SK-N-SH treated with all-trans-retinoic acid at 6 μM for 48 hours (cell line): ENCODE data around the gene SYAP1.

Experiments
- ATAC-seq: fragments of 200-7000 bp; cut with Tn5 transposase; 3 replicates; pipeline ENCODE4 v1.9.1; 2020; ENCODE audit warnings: mild to moderate bottlenecking, moderate library complexity
- ARNTL ChIP-seq: fragments of 450-650 bp; formaldehyde crosslinking; IDR thresholded peaks from 2 replicates; pipeline ENCODE4 v1.5.0; 2020; ENCODE audit warnings: low read depth, mild to moderate bottlenecking, moderate library complexity, borderline replicate concordance
- BACH2 ChIP-seq: fragments of 250-450 bp; sonication (Bioruptor Pico); IDR thresholded peaks from 2 replicates; pipeline ENCODE4 v1.9.0; 2021; ENCODE audit warnings: mild to moderate bottlenecking, borderline replicate concordance
- CSDC2 ChIP-seq: fragments of 250-450 bp; sonication (Bioruptor Pico); IDR thresholded peaks from 2 replicates; pipeline ENCODE4 v1.5.0; 2020; ENCODE audit warnings: mild to moderate bottlenecking, moderate library complexity
- ESRRG ChIP-seq: fragments of 250-450 bp; sonication (Bioruptor Pico); IDR thresholded peaks from 2 replicates; pipeline ENCODE4 v1.6.1; 2021; ENCODE audit warnings: mild to moderate bottlenecking
- GLIS3 ChIP-seq: fragments of 250-450 bp; sonication (Bioruptor Pico); IDR thresholded peaks from 2 replicates; pipeline ENCODE4 v1.5.0; 2020; ENCODE audit warnings: mild to moderate bottlenecking, moderate library complexity
- ISL1 ChIP-seq: fragments of 250-450 bp; sonication (Bioruptor Pico); IDR thresholded peaks from 2 replicates; pipeline ENCODE4 v2.1.2; 2022; ENCODE audit warnings: mild to moderate bottlenecking, moderate library complexity
- OSR1 ChIP-seq: fragments of 250-450 bp; sonication (Bioruptor Pico); IDR thresholded peaks from 2 replicates; pipeline ENCODE4 v1.8.0; 2022; ENCODE audit warnings: moderate library complexity, mild to moderate bottlenecking, inconsistent platforms
- PPARA ChIP-seq: fragments of 250-450 bp; sonication (Bioruptor Pico); IDR thresholded peaks from 2 replicates; pipeline ENCODE4 v1.5.0; 2020; ENCODE audit warnings: mild to moderate bottlenecking, borderline replicate concordance
- RARB ChIP-seq: fragments of 250-450 bp; sonication (Bioruptor Pico); IDR thresholded peaks from 2 replicates; pipeline ENCODE4 v1.8.0; 2021; ENCODE audit warnings: mild to moderate bottlenecking, moderate library complexity
- SNAI2 ChIP-seq: fragments of 250-450 bp; sonication (Bioruptor Pico); IDR thresholded peaks from 2 replicates; pipeline ENCODE4 v1.5.0; 2020; ENCODE audit warnings: mild to moderate bottlenecking, moderate library complexity
- TOX ChIP-seq: fragments of 250-450 bp; sonication (Bioruptor Pico); IDR thresholded peaks from 2 replicates; pipeline ENCODE4 v1.8.0; 2021; ENCODE audit warnings: mild to moderate bottlenecking, moderate library complexity, borderline replicate concordance
- ZFP3 ChIP-seq: fragments of 250-450 bp; sonication (Bioruptor Pico); IDR thresholded peaks from 2 replicates; pipeline ENCODE4 v1.5.0; 2020; ENCODE audit warnings: mild to moderate bottlenecking, moderate library complexity
- ZFP30 ChIP-seq: fragments of 450-650 bp; formaldehyde crosslinking; IDR thresholded peaks from 2 replicates; pipeline ENCODE4 v1.5.0; 2022; ENCODE audit warnings: mild to moderate bottlenecking, moderate library complexity
- ZNF565 ChIP-seq: fragments of 450-650 bp; formaldehyde crosslinking; conservative IDR thresholded peaks from 2 replicates; pipeline ENCODE4 v1.5.0; 2020; ENCODE audit warnings: low read depth, mild to moderate bottlenecking, moderate library complexity
- ZNF70 ChIP-seq: fragments of 450-650 bp; formaldehyde crosslinking; IDR thresholded peaks from 2 replicates; pipeline ENCODE4 v1.5.0; 2020; ENCODE audit warnings: mild to moderate bottlenecking, moderate library complexity
- TF ChIP-seq, protein P1 (sequence below): fragments of 250-450 bp; sonication (Bioruptor Pico); IDR thresholded peaks from 2 replicates; pipeline ENCODE4 v1.5.0; 2020; ENCODE audit warnings: mild to moderate bottlenecking, moderate library complexity
- TF ChIP-seq, protein P2 (sequence below): fragments of 250-450 bp; sonication (Bioruptor Pico); IDR thresholded peaks from 2 replicates; pipeline ENCODE4 v1.8.0; 2020; ENCODE audit warnings: mild to moderate bottlenecking, moderate library complexity, borderline replicate concordance
- TF ChIP-seq, protein P3 (sequence below): fragments of 250-450 bp; sonication (Bioruptor Pico); IDR thresholded peaks from 2 replicates; pipeline ENCODE4 v1.5.1; 2020; ENCODE audit warnings: low read depth, mild to moderate bottlenecking, moderate library complexity
- TF ChIP-seq, protein P4 (sequence below): fragments of 250-450 bp; sonication (Bioruptor Pico); IDR thresholded peaks from 2 replicates; pipeline ENCODE4 v1.8.0; 2021; ENCODE audit warnings: low read depth, mild to moderate bottlenecking, moderate library complexity, borderline replicate concordance

SYAP1 gene

DNA sequence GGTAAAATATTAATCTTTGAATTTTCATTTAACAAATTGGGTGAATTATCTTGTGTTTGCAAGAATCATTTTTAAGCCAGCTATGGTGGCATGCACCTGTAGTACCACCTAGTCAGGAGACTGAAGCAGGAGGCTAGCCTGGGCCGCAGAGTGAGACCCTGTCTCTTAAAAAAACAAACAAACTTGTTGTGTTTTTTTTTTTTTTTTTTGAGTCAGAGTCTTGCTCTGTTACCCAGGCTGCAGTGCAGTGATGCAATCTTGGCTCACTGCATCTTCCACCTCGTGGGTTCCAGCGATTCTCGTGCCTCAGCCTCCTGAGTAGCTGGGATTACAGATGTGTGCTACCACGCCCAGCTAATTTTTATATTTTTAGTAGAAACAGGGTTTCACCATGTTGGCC is 69.1 kb downstream of the SYAP1 start:
- no peak for TF ChIP-seq ESRRG
- TF ChIP-seq, protein P1, sequence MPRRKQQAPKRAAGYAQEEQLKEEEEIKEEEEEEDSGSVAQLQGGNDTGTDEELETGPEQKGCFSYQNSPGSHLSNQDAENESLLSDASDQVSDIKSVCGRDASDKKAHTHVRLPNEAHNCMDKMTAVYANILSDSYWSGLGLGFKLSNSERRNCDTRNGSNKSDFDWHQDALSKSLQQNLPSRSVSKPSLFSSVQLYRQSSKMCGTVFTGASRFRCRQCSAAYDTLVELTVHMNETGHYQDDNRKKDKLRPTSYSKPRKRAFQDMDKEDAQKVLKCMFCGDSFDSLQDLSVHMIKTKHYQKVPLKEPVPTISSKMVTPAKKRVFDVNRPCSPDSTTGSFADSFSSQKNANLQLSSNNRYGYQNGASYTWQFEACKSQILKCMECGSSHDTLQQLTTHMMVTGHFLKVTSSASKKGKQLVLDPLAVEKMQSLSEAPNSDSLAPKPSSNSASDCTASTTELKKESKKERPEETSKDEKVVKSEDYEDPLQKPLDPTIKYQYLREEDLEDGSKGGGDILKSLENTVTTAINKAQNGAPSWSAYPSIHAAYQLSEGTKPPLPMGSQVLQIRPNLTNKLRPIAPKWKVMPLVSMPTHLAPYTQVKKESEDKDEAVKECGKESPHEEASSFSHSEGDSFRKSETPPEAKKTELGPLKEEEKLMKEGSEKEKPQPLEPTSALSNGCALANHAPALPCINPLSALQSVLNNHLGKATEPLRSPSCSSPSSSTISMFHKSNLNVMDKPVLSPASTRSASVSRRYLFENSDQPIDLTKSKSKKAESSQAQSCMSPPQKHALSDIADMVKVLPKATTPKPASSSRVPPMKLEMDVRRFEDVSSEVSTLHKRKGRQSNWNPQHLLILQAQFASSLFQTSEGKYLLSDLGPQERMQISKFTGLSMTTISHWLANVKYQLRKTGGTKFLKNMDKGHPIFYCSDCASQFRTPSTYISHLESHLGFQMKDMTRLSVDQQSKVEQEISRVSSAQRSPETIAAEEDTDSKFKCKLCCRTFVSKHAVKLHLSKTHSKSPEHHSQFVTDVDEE (CRISPR knock-in tag): no peak
- TF ChIP-seq ZFP3 (CRISPR knock-in tag): no peak
- TF ChIP-seq CSDC2: no peak
- ATAC-seq: no peak

DNA sequence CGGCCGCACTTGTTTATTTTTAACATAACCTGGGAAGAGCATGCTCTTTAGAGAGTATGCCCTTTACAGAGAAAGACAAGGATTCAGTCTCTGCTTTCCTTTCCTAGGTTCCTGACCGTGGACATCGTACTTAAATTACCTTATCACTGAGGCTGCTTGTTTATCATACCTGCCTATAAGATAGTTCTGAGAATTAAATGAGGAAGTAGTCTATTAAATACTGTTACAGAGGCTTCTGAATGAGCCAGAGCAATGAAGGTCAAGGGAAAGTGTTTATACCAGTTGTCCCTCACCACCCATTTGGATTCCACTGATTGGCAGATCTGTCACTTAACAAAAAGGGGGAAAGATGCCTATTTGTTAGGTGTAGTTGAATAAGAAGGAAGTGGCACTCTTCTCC is 76.9 kb downstream of the SYAP1 start:
- no peak for TF ChIP-seq PPARA (CRISPR knock-in tag)
- TF ChIP-seq, all 23 proteins: peak for 0
- ATAC-seq: no peak

DNA sequence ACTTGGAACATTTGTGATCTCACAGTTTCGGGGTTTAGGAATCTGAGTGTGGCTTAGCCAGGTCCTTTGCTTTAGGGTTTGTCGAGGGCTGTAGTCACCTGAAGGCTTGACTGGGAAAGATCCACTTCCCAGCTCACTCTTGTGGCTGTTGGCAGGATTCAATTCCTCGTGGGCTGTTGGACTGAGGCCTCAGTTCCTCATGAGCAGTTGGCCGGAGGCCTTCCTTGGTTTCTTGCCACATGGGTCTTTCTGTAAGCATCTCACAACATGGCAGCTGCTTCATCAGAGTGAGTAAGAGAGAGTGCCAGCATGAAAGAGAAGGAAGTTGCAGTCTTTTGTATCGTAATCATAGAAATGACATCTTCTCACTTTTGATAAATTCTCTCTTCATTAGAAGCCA is 77.9 kb downstream of the SYAP1 start:
- no peak for ATAC-seq
- TF ChIP-seq, protein P2, sequence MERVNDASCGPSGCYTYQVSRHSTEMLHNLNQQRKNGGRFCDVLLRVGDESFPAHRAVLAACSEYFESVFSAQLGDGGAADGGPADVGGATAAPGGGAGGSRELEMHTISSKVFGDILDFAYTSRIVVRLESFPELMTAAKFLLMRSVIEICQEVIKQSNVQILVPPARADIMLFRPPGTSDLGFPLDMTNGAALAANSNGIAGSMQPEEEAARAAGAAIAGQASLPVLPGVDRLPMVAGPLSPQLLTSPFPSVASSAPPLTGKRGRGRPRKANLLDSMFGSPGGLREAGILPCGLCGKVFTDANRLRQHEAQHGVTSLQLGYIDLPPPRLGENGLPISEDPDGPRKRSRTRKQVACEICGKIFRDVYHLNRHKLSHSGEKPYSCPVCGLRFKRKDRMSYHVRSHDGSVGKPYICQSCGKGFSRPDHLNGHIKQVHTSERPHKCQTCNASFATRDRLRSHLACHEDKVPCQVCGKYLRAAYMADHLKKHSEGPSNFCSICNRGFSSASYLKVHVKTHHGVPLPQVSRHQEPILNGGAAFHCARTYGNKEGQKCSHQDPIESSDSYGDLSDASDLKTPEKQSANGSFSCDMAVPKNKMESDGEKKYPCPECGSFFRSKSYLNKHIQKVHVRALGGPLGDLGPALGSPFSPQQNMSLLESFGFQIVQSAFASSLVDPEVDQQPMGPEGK (CRISPR knock-in tag): no peak
- TF ChIP-seq, all 23 proteins: peak for 0

DNA sequence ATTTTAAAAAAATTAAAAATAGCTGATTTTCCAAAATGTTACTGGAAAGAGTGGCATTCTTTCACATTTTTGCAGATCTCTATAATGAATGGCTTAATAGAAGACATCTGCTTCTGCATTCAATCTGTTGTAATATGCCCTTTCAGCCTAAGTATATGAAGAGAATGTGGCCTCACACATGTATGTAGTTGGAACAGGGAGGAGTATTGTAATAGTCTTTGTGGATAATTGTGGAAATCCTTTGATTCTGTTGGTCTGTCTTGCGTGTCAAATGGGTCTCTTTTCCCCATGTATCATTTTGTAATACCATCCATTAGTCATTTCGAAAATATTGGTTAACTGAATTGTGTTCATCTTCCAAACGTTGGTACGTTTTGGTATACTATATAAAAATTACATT is 78.4 kb downstream of the SYAP1 start:
- peak; percentile 32; the same call in 1 of the 3 replicates for ATAC-seq
- TF ChIP-seq ISL1 (CRISPR knock-in tag) (no peak), ARNTL (CRISPR knock-in tag) (no peak), ESRRG (no peak), ZFP3 (CRISPR knock-in tag) (no peak), ZNF70 (CRISPR knock-in tag) (no peak), ZFP30 (no peak), CSDC2 (no peak), GLIS3 (no peak), ZNF565 (CRISPR knock-in tag) (no peak), OSR1 (CRISPR knock-in tag) (no peak), TOX (CRISPR knock-in tag) (no peak), RARB (CRISPR knock-in tag) (no peak), SNAI2 (CRISPR knock-in tag) (no peak), BACH2 (CRISPR knock-in tag) (no peak)
- TF ChIP-seq, protein P3, sequence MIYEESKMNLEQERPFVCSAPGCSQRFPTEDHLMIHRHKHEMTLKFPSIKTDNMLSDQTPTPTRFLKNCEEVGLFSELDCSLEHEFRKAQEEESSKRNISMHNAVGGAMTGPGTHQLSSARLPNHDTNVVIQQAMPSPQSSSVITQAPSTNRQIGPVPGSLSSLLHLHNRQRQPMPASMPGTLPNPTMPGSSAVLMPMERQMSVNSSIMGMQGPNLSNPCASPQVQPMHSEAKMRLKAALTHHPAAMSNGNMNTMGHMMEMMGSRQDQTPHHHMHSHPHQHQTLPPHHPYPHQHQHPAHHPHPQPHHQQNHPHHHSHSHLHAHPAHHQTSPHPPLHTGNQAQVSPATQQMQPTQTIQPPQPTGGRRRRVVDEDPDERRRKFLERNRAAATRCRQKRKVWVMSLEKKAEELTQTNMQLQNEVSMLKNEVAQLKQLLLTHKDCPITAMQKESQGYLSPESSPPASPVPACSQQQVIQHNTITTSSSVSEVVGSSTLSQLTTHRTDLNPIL (CRISPR knock-in tag): no peak
- TF ChIP-seq, protein P2 (CRISPR knock-in tag): no peak
- TF ChIP-seq, protein P4, sequence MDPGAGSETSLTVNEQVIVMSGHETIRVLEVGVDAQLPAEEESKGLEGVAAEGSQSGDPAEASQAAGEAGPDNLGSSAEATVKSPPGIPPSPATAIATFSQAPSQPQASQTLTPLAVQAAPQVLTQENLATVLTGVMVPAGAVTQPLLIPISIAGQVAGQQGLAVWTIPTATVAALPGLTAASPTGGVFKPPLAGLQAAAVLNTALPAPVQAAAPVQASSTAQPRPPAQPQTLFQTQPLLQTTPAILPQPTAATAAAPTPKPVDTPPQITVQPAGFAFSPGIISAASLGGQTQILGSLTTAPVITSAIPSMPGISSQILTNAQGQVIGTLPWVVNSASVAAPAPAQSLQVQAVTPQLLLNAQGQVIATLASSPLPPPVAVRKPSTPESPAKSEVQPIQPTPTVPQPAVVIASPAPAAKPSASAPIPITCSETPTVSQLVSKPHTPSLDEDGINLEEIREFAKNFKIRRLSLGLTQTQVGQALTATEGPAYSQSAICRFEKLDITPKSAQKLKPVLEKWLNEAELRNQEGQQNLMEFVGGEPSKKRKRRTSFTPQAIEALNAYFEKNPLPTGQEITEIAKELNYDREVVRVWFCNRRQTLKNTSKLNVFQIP (CRISPR knock-in tag): no peak
